ENCODE data around the gene TTBK1. TPM values are rescaled to one million over a fixed set of nuclear protein-coding genes. Genes with fewer than 3 reads are reported as not detected.

The TTBK1 gene
- total RNA-seq, 1 donor from 2014 or later: 0.09 TPM

DNA sequence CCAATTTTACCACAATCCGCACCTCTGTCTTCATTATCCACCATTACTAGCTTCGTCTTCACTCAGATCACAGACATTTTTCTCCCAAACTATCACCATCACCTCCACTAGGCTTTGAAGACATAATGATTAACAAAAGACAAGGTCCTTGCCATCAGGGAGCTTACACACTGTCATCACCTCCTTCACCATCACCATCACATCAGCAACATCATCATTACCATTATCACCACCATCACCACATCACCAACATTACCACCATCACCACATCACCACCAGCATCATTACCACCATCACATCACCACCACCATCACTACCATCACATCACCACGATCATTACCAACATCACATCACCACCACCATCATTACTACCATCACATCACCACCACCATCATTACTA, 50.4 kb downstream of the TTBK1 start:
- TF ChIP-seq, protein P1, sequence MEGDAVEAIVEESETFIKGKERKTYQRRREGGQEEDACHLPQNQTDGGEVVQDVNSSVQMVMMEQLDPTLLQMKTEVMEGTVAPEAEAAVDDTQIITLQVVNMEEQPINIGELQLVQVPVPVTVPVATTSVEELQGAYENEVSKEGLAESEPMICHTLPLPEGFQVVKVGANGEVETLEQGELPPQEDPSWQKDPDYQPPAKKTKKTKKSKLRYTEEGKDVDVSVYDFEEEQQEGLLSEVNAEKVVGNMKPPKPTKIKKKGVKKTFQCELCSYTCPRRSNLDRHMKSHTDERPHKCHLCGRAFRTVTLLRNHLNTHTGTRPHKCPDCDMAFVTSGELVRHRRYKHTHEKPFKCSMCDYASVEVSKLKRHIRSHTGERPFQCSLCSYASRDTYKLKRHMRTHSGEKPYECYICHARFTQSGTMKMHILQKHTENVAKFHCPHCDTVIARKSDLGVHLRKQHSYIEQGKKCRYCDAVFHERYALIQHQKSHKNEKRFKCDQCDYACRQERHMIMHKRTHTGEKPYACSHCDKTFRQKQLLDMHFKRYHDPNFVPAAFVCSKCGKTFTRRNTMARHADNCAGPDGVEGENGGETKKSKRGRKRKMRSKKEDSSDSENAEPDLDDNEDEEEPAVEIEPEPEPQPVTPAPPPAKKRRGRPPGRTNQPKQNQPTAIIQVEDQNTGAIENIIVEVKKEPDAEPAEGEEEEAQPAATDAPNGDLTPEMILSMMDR (IDR thresholded peaks at IDR 0.05): no peak
- intact Hi-C loops (cut with DNase I): no loop called here
- Histone ChIP-seq H3K9me3 (no peaks in the 10 kb centered on the region), H3K27ac (no peak overlapping the region), H3K36me3 (no peaks in the 10 kb centered on the region), H3K27me3 (ENCODE audit: low read depth) (peaks cover 14% of the 10 kb centered on the region), H3K4me1 (no peaks in the 10 kb centered on the region), H3K4me3 (no peak overlapping the region)
- DNase-seq: no peak
- no peak for ATAC-seq

DNA sequence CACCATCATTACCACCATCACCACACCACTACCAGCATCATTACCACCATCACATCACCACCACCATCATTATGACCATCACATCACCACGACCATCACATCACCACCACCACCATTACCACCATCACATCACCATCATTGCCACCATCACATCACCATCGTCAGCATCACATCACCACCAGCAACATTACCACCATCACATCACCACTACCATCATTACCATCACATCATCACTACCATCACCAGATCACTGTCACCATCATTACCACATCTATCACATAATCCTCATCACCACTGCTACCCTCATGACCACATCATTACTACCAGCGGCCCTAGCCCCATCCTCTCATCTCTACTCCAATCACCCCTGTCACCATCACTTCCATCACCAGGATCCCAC, 51.3 kb downstream of the TTBK1 start:
- H3K27me3 ChIP-seq (ENCODE audit: low read depth): peaks cover 16% of the 10 kb centered on the region
- ATAC-seq: no peak
- TF ChIP-seq, protein P1 (IDR thresholded peaks at IDR 0.05): no peak
- intact Hi-C loops (cut with DNase I): no loop called here
- H3K36me3 ChIP-seq: no peaks in the 10 kb centered on the region
- no peaks in the 10 kb centered on the region for H3K4me1 ChIP-seq
- no peak overlapping the region for H3K27ac ChIP-seq
- no peaks in the 10 kb centered on the region for H3K9me3 ChIP-seq
- H3K4me3 ChIP-seq: no peak overlapping the region
- no peak for DNase-seq

DNA sequence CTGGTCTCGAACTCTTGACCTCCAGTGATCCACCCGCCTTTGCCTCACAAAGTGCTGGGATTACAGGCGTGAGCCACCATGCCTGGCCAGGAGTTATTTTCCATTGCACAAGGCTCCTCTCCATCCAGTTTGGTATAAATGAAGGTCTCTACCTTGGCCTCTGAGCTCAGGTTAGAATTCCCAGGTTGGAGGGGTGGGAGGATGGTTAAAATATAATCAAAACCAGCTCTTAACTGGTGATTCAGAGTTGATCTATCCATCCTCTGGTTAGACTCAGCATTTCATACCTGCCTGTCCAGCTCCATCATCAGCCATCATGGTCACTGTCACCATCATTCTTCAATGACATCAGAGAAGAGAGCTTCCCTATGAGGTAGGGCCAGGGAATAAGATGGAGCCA, 52.2 kb downstream of the TTBK1 start:
- Histone ChIP-seq H3K27ac (no peak overlapping the region), H3K27me3 (ENCODE audit: low read depth) (peaks cover 16% of the 10 kb centered on the region), H3K9me3 (no peaks in the 10 kb centered on the region), H3K36me3 (no peaks in the 10 kb centered on the region), H3K4me1 (no peaks in the 10 kb centered on the region), H3K4me3 (no peak overlapping the region)
- TF ChIP-seq, protein P1 (IDR thresholded peaks at IDR 0.05): no peak
- no peak for ATAC-seq
- intact Hi-C loops (cut with DNase I): no loop called here
- DNase-seq: no peak

DNA sequence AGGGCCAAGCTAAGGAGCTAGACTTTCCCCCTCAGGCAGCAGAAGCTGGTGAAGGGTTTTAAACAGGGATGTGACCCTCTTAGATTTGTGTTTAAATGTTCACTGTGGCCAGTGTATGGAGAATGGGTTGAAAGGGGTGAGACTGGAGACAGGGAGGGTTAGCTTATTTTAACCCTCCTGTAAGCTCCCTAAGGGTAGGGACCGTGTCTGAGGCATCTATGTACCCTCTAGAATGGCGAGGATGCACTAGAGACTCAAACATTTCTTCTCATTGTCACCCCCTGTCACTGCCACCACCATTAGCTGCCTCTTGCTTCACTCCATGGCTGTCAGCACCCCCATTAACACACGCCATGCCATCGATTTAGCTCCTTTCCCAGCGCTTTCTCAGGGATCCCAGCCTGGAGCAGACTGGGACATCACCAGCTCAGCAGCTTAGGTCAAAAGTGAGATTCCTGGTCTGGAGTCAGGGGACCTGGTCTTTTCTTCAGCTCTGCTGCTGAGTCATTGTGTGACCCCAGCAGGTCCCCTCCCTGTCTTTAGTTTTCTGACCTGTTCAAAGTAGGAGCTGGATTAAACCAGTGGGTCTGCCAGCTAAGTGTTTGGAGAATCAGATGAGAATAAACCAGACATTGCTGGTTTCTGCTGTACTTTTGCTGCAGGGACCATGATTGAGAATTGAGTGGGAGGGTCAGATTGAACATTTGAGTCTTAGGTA, 53.7 kb downstream of the TTBK1 start:
- intact Hi-C loops (cut with DNase I): no loop called here
- Histone ChIP-seq H3K9me3 (no peaks in the 10 kb centered on the region), H3K27me3 (ENCODE audit: low read depth) (peaks cover 16% of the 10 kb centered on the region), H3K4me3 (no peak overlapping the region), H3K4me1 (no peaks in the 10 kb centered on the region), H3K27ac (no peak overlapping the region), H3K36me3 (no peaks in the 10 kb centered on the region)
- TF ChIP-seq, protein P1 (IDR thresholded peaks at IDR 0.05): no peak
- ATAC-seq (no peak), DNase-seq (no peak)

DNA sequence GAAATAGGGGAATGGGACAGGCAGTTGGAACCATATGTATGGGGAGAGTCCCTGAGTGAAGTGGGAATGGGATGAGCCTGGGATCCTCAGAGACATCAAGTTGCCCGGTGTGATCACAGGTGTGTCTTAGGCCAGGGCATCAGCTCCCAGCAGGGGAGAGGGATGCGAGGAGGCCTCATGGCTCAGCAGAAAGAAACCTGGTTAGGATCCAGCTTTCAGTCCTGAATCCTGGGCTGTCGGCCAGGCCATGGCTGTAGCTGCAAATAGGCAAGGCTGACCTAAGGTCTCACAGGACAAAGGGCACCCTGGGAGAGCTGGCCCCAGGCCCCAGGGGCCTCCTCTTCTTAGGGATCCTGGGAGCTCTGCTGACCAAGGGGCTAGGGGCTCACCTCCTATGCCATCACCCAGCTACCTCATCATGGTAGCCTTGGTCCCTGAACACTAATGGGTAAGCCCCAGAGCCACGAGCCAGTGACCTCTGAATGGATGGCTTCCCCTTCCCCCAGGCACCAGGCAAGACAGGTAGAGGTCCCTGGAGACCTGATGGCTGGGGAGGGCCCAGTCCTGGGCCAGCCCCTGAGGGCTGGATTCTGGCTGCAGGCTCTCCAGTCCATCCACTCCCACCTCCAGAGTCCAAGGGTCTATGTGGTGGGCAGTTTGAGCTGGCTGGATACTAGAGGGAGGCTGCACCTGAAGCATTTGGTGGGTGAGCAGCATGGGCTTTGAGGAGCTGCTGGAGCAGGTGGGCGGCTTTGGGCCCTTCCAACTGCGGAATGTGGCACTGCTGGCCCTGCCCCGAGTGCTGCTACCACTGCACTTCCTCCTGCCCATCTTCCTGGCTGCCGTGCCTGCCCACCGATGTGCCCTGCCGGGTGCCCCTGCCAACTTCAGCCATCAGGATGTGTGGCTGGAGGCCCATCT, 54.6 kb downstream of the TTBK1 start, which contains the start of gene SLC22A7:
SLC22A7 (plus strand) TSS at position 617 of the 921 bp plus-strand sequence; CDS start at position 716, 99 bp downstream.
- no peaks in the 10 kb centered on the region for H3K36me3 ChIP-seq
- H3K4me3 ChIP-seq: no peak within 1 kb of the TSS
- H3K27ac ChIP-seq: no peak within 1 kb of the TSS
- H3K4me1 ChIP-seq: no peaks in the 10 kb centered on the region
- TF ChIP-seq, protein P1 (IDR thresholded peaks at IDR 0.05): no peak
- H3K9me3 ChIP-seq: no peaks in the 10 kb centered on the region
- ATAC-seq: no peak
- peaks cover 16% of the 10 kb centered on the region for H3K27me3 ChIP-seq (ENCODE audit: low read depth)
- intact Hi-C loops (cut with DNase I): no loop called here
- no peak for DNase-seq
